CD4-positive, alpha-beta T cell treated with Interleukin-10 for 1 hour (primary cell): ENCODE measurements around the gene SPAG16.
"Not testable (repeated sequence)": the region's sequence is repeated elsewhere in the genome, so short reads cannot be mapped to it uniquely, and the experiment has no call there.

Source experiments
- DNase-seq: peaks from one replicate; pipeline ENCODE4 v3.0.0-alpha.2; 2020

The SPAG16 gene

GRCh38 chr2:213561759-213562158 lies 277.5 kb downstream of the SPAG16 start:
- DNase-seq = no peak

GRCh38 chr2:213562539-213563180 lies 278.4 kb downstream of the SPAG16 start:
- no peak for DNase-seq

GRCh38 chr2:213566846-213567245 lies 282.6 kb downstream of the SPAG16 start:
- DNase-seq = no peak

GRCh38 chr2:213609570-213610170 lies 325.4 kb downstream of the SPAG16 start:
- no peak for DNase-seq

GRCh38 chr2:213627054-213627710 lies 342.9 kb downstream of the SPAG16 start:
- no peak for DNase-seq

- no peak for DNase-seq
These were observed 343.7 kb downstream of the SPAG16 start for GRCh38 chr2:213627835-213628460.

- no peak for DNase-seq
These were observed 356.6 kb downstream of the SPAG16 start for GRCh38 chr2:213640738-213641425.

- DNase-seq = no peak
These were observed 360.7 kb downstream of the SPAG16 start for GRCh38 chr2:213644926-213645325.

- DNase-seq = no peak
These were observed 364.9 kb downstream of the SPAG16 start for GRCh38 chr2:213649176-213649575.

GRCh38 chr2:213664817-213665216 lies 380.6 kb downstream of the SPAG16 start:
- no peak for DNase-seq

- DNase-seq = no peak
These were observed 385.4 kb downstream of the SPAG16 start for GRCh38 chr2:213669657-213670056.

- DNase-seq = no peak
These were observed 394.4 kb downstream of the SPAG16 start for GRCh38 chr2:213678437-213679218.

GRCh38 chr2:213679894-213680293 lies 395.6 kb downstream of the SPAG16 start:
- DNase-seq = no peak

- no peak for DNase-seq
These were observed 398.0 kb downstream of the SPAG16 start for GRCh38 chr2:213682276-213682675.

- no peak for DNase-seq
These were observed 403.9 kb downstream of the SPAG16 start for GRCh38 chr2:213688133-213688532.

- DNase-seq = not testable (repeated sequence)
These were observed 404.6 kb downstream of the SPAG16 start for GRCh38 chr2:213688825-213689224.

GRCh38 chr2:213689585-213689984 lies 405.3 kb downstream of the SPAG16 start:
- no peak for DNase-seq

GRCh38 chr2:213691351-213691750 lies 407.1 kb downstream of the SPAG16 start:
- DNase-seq = no peak

GRCh38 chr2:213696442-213696841 lies 412.2 kb downstream of the SPAG16 start:
- DNase-seq = no peak

GRCh38 chr2:213701365-213701764 lies 417.1 kb downstream of the SPAG16 start:
- not testable (repeated sequence) for DNase-seq

GRCh38 chr2:213703406-213704098 lies 419.3 kb downstream of the SPAG16 start:
- DNase-seq = no peak

GRCh38 chr2:213710164-213710563 lies 425.9 kb downstream of the SPAG16 start:
- DNase-seq = no peak
